Progenitor cell of endocrine pancreas (in vitro differentiated cells): Measurements from ENCODE around the gene SPCS1. TPM values are rescaled to one million over a fixed set of nuclear protein-coding genes. Genes with fewer than 3 reads are reported as not detected.

Experiments used
- DNase-seq: peaks from one replicate; pipeline ENCODE4 v3.0.0; 2021; ENCODE audit warnings: low spot score; ENCODE audit not compliant: unreplicated experiment
- H3K27ac Mint-ChIP-seq: 2 replicates; pipeline ENCODE4 v1.8.0; 2021; ENCODE audit warnings: mild to moderate bottlenecking, moderate library complexity, mixed read lengths
- H3K27me3 Mint-ChIP-seq: 2 replicates; pipeline ENCODE4 v1.8.0; 2021; ENCODE audit warnings: mixed read lengths
- H3K36me3 Mint-ChIP-seq: 2 replicates; pipeline ENCODE4 v1.8.0; 2022; ENCODE audit warnings: mixed read lengths; ENCODE audit not compliant: insufficient read depth
- H3K4me1 Mint-ChIP-seq: 2 replicates; pipeline ENCODE4 v1.8.0; 2021; ENCODE audit warnings: low read depth, mixed read lengths
- H3K4me3 Mint-ChIP-seq: 2 replicates; pipeline ENCODE4 v1.8.0; 2021; ENCODE audit warnings: low read depth, mild to moderate bottlenecking, moderate library complexity, mixed read lengths
- H3K9me3 Mint-ChIP-seq: 2 replicates; pipeline ENCODE4 v1.8.0; 2021; ENCODE audit warnings: low read depth, mixed read lengths
- CTCF ChIP-seq: fragments of 200-600 bp; sonication (generic); IDR thresholded peaks from one replicate; pipeline ENCODE4 v1.5.0; 2021; ENCODE audit warnings: antibody characterized with exemption, mild to moderate bottlenecking; ENCODE audit not compliant: unreplicated experiment
- total RNA-seq: library from RNA; stranded (reverse); gene quantifications from 2 replicates; pipeline ENCODE4 v1.2.1, GENCODE V29; 2021

Gene SPCS1
- total RNA-seq, 1 donor from 2014 or later: 85.1 TPM

- peak overlapping the region; percentile 51 for H3K4me3 Mint-ChIP-seq
These were observed 17.6 kb upstream of the SPCS1 start for GRCh38 chr3:52688266-52688665.

GRCh38 chr3:52689151-52689550, 16.8 kb upstream of the SPCS1 start:
- Mint-ChIP-seq H3K4me3 (no peak overlapping the region), H3K4me1 (peaks cover 22% of the 10 kb centered on the region), H3K9me3 (no peaks in the 10 kb centered on the region), H3K27ac (peak overlapping the region; percentile 27), H3K36me3 (peaks cover 27% of the 10 kb centered on the region), H3K27me3 (no peaks in the 10 kb centered on the region)
- DNase-seq: no peak
- TF ChIP-seq CTCF: no peak

More at GRCh38 chr3:52688266-52688665, 17.6 kb upstream of the SPCS1 start:
- H3K36me3 Mint-ChIP-seq: peaks cover 21% of the 10 kb centered on the region
- DNase-seq: no peak
- H3K27ac Mint-ChIP-seq: peak overlapping the region; percentile 27
- no peaks in the 10 kb centered on the region for H3K27me3 Mint-ChIP-seq
- peaks cover 27% of the 10 kb centered on the region for H3K4me1 Mint-ChIP-seq
- TF ChIP-seq CTCF: no peak
- H3K9me3 Mint-ChIP-seq: no peaks in the 10 kb centered on the region

- Mint-ChIP-seq H3K9me3 (no peaks in the 10 kb centered on the region), H3K36me3 (peaks cover 33% of the 10 kb centered on the region), H3K4me3 (no peak overlapping the region), H3K27me3 (no peaks in the 10 kb centered on the region), H3K27ac (peak overlapping the region; percentile 47), H3K4me1 (peaks cover 15% of the 10 kb centered on the region)
- no peak for DNase-seq
- no peak for TF ChIP-seq CTCF
These were observed 15.3 kb upstream of the SPCS1 start for GRCh38 chr3:52690560-52690959.

GRCh38 chr3:52693071-52693470, 12.8 kb upstream of the SPCS1 start:
- no peaks in the 10 kb centered on the region for H3K27me3 Mint-ChIP-seq
- peak overlapping the region; percentile 16 for H3K27ac Mint-ChIP-seq
- H3K36me3 Mint-ChIP-seq: peaks cover 36% of the 10 kb centered on the region
- H3K4me3 Mint-ChIP-seq: no peak overlapping the region
- no peak for TF ChIP-seq CTCF
- no peaks in the 10 kb centered on the region for H3K9me3 Mint-ChIP-seq
- no peak for DNase-seq
- H3K4me1 Mint-ChIP-seq: peaks cover 5% of the 10 kb centered on the region

GRCh38 chr3:52694528-52695189, 11.2 kb upstream of the SPCS1 start:
- no peak for TF ChIP-seq CTCF
- H3K4me3 Mint-ChIP-seq: no peak overlapping the region
- no peaks in the 10 kb centered on the region for H3K9me3 Mint-ChIP-seq
- H3K27ac Mint-ChIP-seq: no peak overlapping the region
- no peaks in the 10 kb centered on the region for H3K27me3 Mint-ChIP-seq
- H3K36me3 Mint-ChIP-seq: peaks cover 24% of the 10 kb centered on the region
- no peak for DNase-seq
- H3K4me1 Mint-ChIP-seq: no peaks in the 10 kb centered on the region
